ENCODE results near the gene LARGE2.

The LARGE2 gene

DNA sequence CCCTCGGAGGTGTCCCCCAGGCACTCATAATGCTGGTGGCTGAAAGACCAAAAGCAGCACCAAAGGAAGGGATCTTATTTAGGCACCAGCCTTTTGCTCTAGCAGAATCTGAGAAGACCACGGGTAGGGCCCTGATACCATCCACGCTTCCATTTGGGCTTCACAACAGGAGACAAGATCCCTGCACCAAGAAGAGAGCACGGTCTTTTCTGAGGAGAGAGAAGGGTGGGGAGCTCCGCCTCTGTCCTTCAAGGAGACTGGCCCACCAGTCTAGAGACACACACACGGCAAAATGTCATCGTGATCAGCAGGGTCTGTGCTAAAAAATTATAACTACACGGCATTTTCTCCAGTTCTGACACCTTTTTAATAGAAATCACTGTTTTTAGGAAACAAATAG lies 9.8 kb downstream of the LARGE2 start:
- no peak overlapping the region for H4K8ac ChIP-seq (ENCODE audit: low read depth, low read length)
- no peak overlapping the region for H2BK120ac ChIP-seq (ENCODE audit: low read depth, low read length)
- no peaks in the 10 kb centered on the region for H3K79me1 ChIP-seq (ENCODE audit: low read length)
- no peak for DNase-seq
- H3K36me3 ChIP-seq (ENCODE audit: control insufficient read depth, insufficient read depth, low read length) = no peaks in the 10 kb centered on the region
- H3K9ac ChIP-seq (ENCODE audit: low read length) = no peak overlapping the region
- no peak overlapping the region for H2AK5ac ChIP-seq (ENCODE audit: low read length)
- no peak overlapping the region for H3K4me3 ChIP-seq (ENCODE audit: low read length)
- no peak overlapping the region for H2BK15ac ChIP-seq (replicated peaks; ENCODE audit: low read depth)
- no peak overlapping the region for H3K27ac ChIP-seq (ENCODE audit: low read depth, low read length)
- no CpG with 5 or more reads among the region's 8 CpGs for WGBS (ENCODE audit: extremely low coverage, insufficient coverage, low lambda C conversion rate)
- H3K18ac ChIP-seq (ENCODE audit: low read length) = no peak overlapping the region
- H3K4me1 ChIP-seq (ENCODE audit: control insufficient read depth, low read depth, low read length) = no peaks in the 10 kb centered on the region
- H3K4ac ChIP-seq (ENCODE audit: low read depth, low read length) = no peak overlapping the region
- no peak overlapping the region for H3K23ac ChIP-seq (ENCODE audit: low read length)
- no peak overlapping the region for H2BK5ac ChIP-seq (ENCODE audit: low read length)
- H3K4me2 ChIP-seq (ENCODE audit: low read length) = no peak overlapping the region
- no peaks in the 10 kb centered on the region for H3K79me2 ChIP-seq (ENCODE audit: control insufficient read depth, insufficient read depth, low read length)
- no peaks in the 10 kb centered on the region for H3K27me3 ChIP-seq (ENCODE audit: insufficient read depth, low read length, poor library complexity)
- no peak overlapping the region for H4K5ac ChIP-seq (ENCODE audit: low read length)
- no peak overlapping the region for H3K56ac ChIP-seq (ENCODE audit: low read length)

DNA sequence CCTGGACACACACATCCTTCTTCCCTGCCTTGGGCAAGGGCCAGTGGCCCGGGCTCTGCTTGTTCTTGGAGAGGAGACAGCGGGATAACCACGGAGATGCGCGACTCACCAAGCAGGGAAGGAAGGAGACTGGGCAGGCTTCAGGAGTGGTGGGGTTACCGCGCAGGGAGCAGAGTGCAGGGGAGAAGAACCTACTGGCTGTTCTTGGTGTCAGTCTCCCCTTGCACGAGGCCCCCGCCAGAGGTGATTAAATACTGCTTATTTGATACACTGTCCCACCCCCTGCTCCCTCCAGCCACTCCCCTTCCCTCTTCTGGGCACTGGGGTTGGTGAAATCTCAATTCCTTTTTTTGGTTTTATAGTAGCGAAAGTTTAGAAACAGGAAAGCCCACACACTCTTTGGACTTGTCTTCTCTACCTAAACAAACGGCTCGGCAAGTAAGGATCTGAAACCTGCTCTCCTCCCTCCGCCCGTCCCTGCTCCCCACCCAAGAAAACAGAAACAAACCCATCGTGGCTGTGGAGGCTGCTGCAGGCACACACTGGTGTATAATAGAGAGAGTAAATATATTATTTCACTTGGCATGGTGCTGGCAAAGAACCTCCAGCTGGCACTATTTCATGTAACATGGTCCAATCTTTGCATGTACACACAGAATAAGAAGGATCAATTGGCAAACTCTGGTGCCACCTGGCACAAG lies 10.8 kb downstream of the LARGE2 start:
- Histone ChIP-seq H3K18ac (ENCODE audit: low read length) (no peak overlapping the region), H3K27ac (ENCODE audit: low read depth, low read length) (no peak overlapping the region), H3K27me3 (ENCODE audit: insufficient read depth, low read length, poor library complexity) (no peaks in the 10 kb centered on the region), H4K8ac (ENCODE audit: low read depth, low read length) (no peak overlapping the region), H3K4me3 (ENCODE audit: low read length) (no peak overlapping the region), H2BK120ac (ENCODE audit: low read depth, low read length) (no peak overlapping the region), H2BK15ac (replicated peaks; ENCODE audit: low read depth) (no peak overlapping the region), H2BK5ac (ENCODE audit: low read length) (no peak overlapping the region), H3K4ac (ENCODE audit: low read depth, low read length) (no peak overlapping the region), H3K36me3 (ENCODE audit: control insufficient read depth, insufficient read depth, low read length) (no peaks in the 10 kb centered on the region), H3K56ac (ENCODE audit: low read length) (no peak overlapping the region), H3K23ac (ENCODE audit: low read length) (no peak overlapping the region), H3K79me1 (ENCODE audit: low read length) (no peaks in the 10 kb centered on the region), H2AK5ac (ENCODE audit: low read length) (no peak overlapping the region), H3K79me2 (ENCODE audit: control insufficient read depth, insufficient read depth, low read length) (no peaks in the 10 kb centered on the region), H3K4me1 (ENCODE audit: control insufficient read depth, low read depth, low read length) (no peaks in the 10 kb centered on the region), H3K9ac (ENCODE audit: low read length) (no peak overlapping the region), H4K5ac (ENCODE audit: low read length) (no peak overlapping the region), H3K4me2 (ENCODE audit: low read length) (no peak overlapping the region)
- WGBS (ENCODE audit: extremely low coverage, insufficient coverage, low lambda C conversion rate) = no CpG with 5 or more reads among the region's 15 CpGs
- DNase-seq = no peak

DNA sequence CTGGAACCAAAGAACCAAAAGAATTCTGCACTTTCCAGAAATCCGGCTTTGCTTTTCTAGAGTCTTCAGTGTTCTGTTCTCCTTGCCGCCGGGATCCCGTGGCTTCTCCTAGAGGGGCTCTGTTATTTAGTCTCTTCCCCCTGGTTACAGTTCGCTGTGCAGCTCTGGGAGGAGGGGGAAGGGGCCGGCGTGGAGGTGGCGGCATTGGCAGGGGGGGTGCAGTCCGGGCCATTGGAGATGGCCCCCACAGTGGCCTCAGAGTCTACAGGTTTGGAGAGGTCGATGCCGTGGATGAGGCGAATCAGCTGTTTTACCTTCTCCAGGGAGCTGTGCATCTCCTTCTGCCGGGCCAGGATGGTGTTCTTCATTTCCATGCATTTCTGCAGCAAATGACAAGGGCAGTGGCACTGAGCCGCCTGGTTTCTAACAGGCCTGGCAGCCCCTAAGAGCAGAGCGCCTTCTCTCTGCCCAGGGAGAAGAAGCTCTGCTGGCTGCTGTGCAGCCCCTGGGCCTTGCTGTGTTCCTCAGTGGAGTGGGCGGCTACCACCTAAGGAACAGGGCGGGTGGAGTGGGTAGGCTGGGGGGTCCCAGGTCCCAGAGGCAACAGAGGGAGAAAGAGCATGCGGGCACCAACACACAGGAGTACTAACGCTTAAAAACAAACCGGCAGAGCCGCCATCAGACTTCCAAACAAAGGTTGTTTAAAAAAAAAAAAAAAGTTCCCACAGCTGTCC lies 11.6 kb downstream of the LARGE2 start:
- Histone ChIP-seq H3K27me3 (ENCODE audit: insufficient read depth, low read length, poor library complexity) (no peaks in the 10 kb centered on the region), H3K18ac (ENCODE audit: low read length) (no peak overlapping the region), H3K4me3 (ENCODE audit: low read length) (no peak overlapping the region), H3K4ac (ENCODE audit: low read depth, low read length) (no peak overlapping the region), H3K4me2 (ENCODE audit: low read length) (no peak overlapping the region), H3K4me1 (ENCODE audit: control insufficient read depth, low read depth, low read length) (no peaks in the 10 kb centered on the region), H3K9ac (ENCODE audit: low read length) (no peak overlapping the region), H3K79me2 (ENCODE audit: control insufficient read depth, insufficient read depth, low read length) (no peaks in the 10 kb centered on the region), H3K27ac (ENCODE audit: low read depth, low read length) (no peak overlapping the region), H2AK5ac (ENCODE audit: low read length) (no peak overlapping the region), H3K23ac (ENCODE audit: low read length) (no peak overlapping the region), H3K79me1 (ENCODE audit: low read length) (no peaks in the 10 kb centered on the region), H4K5ac (ENCODE audit: low read length) (no peak overlapping the region), H3K56ac (ENCODE audit: low read length) (no peak overlapping the region), H4K8ac (ENCODE audit: low read depth, low read length) (no peak overlapping the region), H2BK120ac (ENCODE audit: low read depth, low read length) (no peak overlapping the region), H2BK5ac (ENCODE audit: low read length) (no peak overlapping the region), H2BK15ac (replicated peaks; ENCODE audit: low read depth) (no peak overlapping the region), H3K36me3 (ENCODE audit: control insufficient read depth, insufficient read depth, low read length) (no peaks in the 10 kb centered on the region)
- no CpG with 5 or more reads among the region's 21 CpGs for WGBS (ENCODE audit: extremely low coverage, insufficient coverage, low lambda C conversion rate)
- DNase-seq = no peak

DNA sequence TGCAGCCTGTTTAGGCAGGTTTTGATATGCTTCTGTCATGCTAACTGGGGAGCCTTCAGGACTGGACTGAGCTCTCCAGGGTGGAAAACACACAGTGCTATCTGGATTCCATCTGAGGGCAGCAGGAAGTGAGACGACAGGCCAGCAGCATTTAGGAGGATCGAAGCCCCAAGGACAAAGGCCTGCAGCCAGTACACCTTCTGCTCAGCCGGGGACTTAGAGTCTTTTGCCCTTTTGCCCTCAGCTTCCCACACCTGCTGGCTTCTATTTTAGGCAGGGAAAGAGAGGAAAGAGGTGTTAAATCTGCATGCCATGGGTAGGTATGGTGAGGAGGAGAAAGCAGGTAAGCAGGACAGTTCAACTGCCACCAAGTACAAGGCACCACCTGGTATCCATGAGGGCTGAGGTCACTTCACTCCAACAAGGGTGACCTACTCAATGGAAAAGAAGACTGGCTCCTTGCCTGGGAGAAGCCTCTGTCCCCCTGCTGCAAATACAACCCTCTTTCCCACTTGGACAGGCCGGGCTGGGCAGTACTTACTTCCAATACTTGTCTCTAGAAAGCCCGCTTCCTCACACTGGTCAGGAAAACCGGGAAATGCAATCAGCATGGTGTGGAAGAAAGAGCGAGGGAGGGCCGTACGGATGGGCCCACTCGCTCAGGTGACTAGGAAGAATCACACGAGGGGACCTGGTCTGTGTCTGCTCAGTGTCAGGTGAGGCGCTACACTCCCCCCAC lies 12.3 kb downstream of the LARGE2 start:
- Histone ChIP-seq H3K23ac (ENCODE audit: low read length) (no peak overlapping the region), H3K79me1 (ENCODE audit: low read length) (no peaks in the 10 kb centered on the region), H3K4ac (ENCODE audit: low read depth, low read length) (no peak overlapping the region), H3K4me1 (ENCODE audit: control insufficient read depth, low read depth, low read length) (no peaks in the 10 kb centered on the region), H4K5ac (ENCODE audit: low read length) (no peak overlapping the region), H3K27ac (ENCODE audit: low read depth, low read length) (no peak overlapping the region), H3K9ac (ENCODE audit: low read length) (no peak overlapping the region), H3K4me3 (ENCODE audit: low read length) (no peak overlapping the region), H3K18ac (ENCODE audit: low read length) (no peak overlapping the region), H2BK120ac (ENCODE audit: low read depth, low read length) (no peak overlapping the region), H3K27me3 (ENCODE audit: insufficient read depth, low read length, poor library complexity) (no peaks in the 10 kb centered on the region), H4K8ac (ENCODE audit: low read depth, low read length) (no peak overlapping the region), H2BK15ac (replicated peaks; ENCODE audit: low read depth) (no peak overlapping the region), H3K36me3 (ENCODE audit: control insufficient read depth, insufficient read depth, low read length) (no peaks in the 10 kb centered on the region), H3K56ac (ENCODE audit: low read length) (no peak overlapping the region), H2BK5ac (ENCODE audit: low read length) (no peak overlapping the region), H3K4me2 (ENCODE audit: low read length) (no peak overlapping the region), H2AK5ac (ENCODE audit: low read length) (no peak overlapping the region), H3K79me2 (ENCODE audit: control insufficient read depth, insufficient read depth, low read length) (no peaks in the 10 kb centered on the region)
- no peak for DNase-seq
- WGBS (ENCODE audit: extremely low coverage, insufficient coverage, low lambda C conversion rate) = no CpG with 5 or more reads among the region's 12 CpGs

DNA sequence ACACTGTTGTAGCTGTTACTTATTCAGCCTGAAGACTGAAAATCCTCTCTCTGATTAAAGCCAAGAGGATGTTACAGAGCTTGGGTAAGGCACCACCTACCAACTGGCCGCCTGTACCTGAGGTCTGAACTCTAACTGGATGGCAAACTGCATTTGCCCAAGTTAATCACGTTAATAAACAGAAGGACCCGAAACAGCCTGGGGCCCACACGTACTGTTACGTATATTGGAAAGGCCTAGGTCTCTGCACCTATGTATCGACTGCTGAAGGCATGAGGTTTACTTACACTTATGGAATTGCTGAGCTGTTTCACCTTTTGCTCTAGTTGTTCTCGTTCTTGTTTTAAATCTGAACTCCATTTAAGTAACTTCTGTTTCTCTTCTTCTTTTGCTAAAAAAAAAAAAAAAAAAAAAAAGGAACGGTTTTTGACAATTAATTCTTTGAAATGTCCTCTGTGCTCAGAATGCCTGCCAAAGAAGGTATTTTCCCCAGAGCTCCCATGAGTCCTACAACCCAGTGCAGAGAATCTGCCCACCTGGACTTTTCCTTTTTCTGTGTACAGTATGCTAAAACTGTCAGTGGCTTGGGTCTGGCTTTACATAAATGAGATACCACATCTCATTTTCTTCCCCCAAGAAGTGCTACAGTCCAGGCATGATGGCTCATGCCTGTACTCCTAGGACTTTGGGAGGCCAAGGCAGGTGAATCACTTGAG lies 13.1 kb downstream of the LARGE2 start:
- H3K27ac ChIP-seq (ENCODE audit: low read depth, low read length) = no peak overlapping the region
- no peaks in the 10 kb centered on the region for H3K79me2 ChIP-seq (ENCODE audit: control insufficient read depth, insufficient read depth, low read length)
- no peak overlapping the region for H3K4me3 ChIP-seq (ENCODE audit: low read length)
- H3K4me1 ChIP-seq (ENCODE audit: control insufficient read depth, low read depth, low read length) = no peaks in the 10 kb centered on the region
- no peak overlapping the region for H4K5ac ChIP-seq (ENCODE audit: low read length)
- H3K79me1 ChIP-seq (ENCODE audit: low read length) = no peaks in the 10 kb centered on the region
- no peaks in the 10 kb centered on the region for H3K27me3 ChIP-seq (ENCODE audit: insufficient read depth, low read length, poor library complexity)
- no peak overlapping the region for H3K56ac ChIP-seq (ENCODE audit: low read length)
- H2BK15ac ChIP-seq (replicated peaks; ENCODE audit: low read depth) = no peak overlapping the region
- H3K4ac ChIP-seq (ENCODE audit: low read depth, low read length) = no peak overlapping the region
- H3K23ac ChIP-seq (ENCODE audit: low read length) = no peak overlapping the region
- no peak overlapping the region for H3K9ac ChIP-seq (ENCODE audit: low read length)
- DNase-seq = no peak
- H3K18ac ChIP-seq (ENCODE audit: low read length) = no peak overlapping the region
- no peak overlapping the region for H4K8ac ChIP-seq (ENCODE audit: low read depth, low read length)
- no peak overlapping the region for H2AK5ac ChIP-seq (ENCODE audit: low read length)
- H2BK120ac ChIP-seq (ENCODE audit: low read depth, low read length) = no peak overlapping the region
- H2BK5ac ChIP-seq (ENCODE audit: low read length) = no peak overlapping the region
- H3K36me3 ChIP-seq (ENCODE audit: control insufficient read depth, insufficient read depth, low read length) = no peaks in the 10 kb centered on the region
- H3K4me2 ChIP-seq (ENCODE audit: low read length) = no peak overlapping the region
- WGBS (ENCODE audit: extremely low coverage, insufficient coverage, low lambda C conversion rate) = no CpG with 5 or more reads among the region's 8 CpGs

All from mesendoderm (in vitro differentiated cells).